Left lung (tissue), 14 donors: ENCODE data around the gene SPON1. TPM values are rescaled to one million over a fixed set of nuclear protein-coding genes. Genes with fewer than 3 reads are reported as not detected.
A peak's percentile ranks its signal among the peaks of the same experiment; 100 is the strongest.

Experiments
- ATAC-seq: fragments of 200-7000 bp; cut with Tn5 transposase; one replicate; pipeline ENCODE4 v1.9.1; 2020; ENCODE audit warnings: moderate library complexity
- DNase-seq, 4 donors: peaks; one replicate each; pipeline ENCODE4 v3.0.0-alpha.2; 2013 to 2020
- H3K27ac ChIP-seq, 2 donors: fragments of 200-600 bp; sonication (generic) in 1 of 2; one replicate each; pipeline versions ENCODE4 v1.5.0 to v1.8.0; 2020 to 2021
- H3K27me3 ChIP-seq, 2 donors: fragments of 200-600 bp; sonication (generic) in 1 of 2; one replicate each; pipeline versions ENCODE4 v1.5.0 to v1.8.0; 2020 to 2021
- H3K36me3 ChIP-seq, 2 donors: fragments of 200-600 bp; sonication (generic) in 1 of 2; one replicate each; pipeline versions ENCODE4 v1.5.0 to v1.8.0; 2020 to 2021
- H3K4me1 ChIP-seq, 2 donors: fragments of 200-600 bp; one replicate each; pipeline ENCODE4 v1.8.0; 2021
- H3K4me3 ChIP-seq, 2 donors: fragments of 200-600 bp; sonication (generic) in 1 of 2; one replicate each; pipeline versions ENCODE4 v1.5.0 to v1.8.0; 2020 to 2021; ENCODE audit warnings: mild to moderate bottlenecking in 1 of 2
- H3K9me3 ChIP-seq, 2 donors: fragments of 200-600 bp; sonication (generic) in 1 of 2; one replicate each; pipeline versions ENCODE4 v1.5.0 to v1.8.0; 2020 to 2021
- CTCF ChIP-seq, 2 donors: fragments of 200-600 bp; sonication (generic) in 1 of 2; IDR thresholded peaks; one replicate each; pipeline versions ENCODE4 v1.5.0 to v1.8.0; 2021; ENCODE audit warnings: antibody characterized with exemption in 2 of 2
- intact Hi-C, 2 donors: fragments of 100-400 bp; cut with DNase I; formaldehyde crosslinking; loops; one replicate each; pipeline versions ENCODE4 v1.11.2 to v1.14.2; 2022
- long read RNA-seq, 12 donors: library from polyadenylated mRNA in 2 of 12; unstranded in 2 of 12; transcript quantifications; one replicate each; pipeline ENCODE4 v2.0.0 and lab custom pipeline, GENCODE V29; 2019 to 2026
- polyA plus RNA-seq, 6 donors: library from polyadenylated mRNA; unstranded; fragments of 120-200 nt; gene quantifications; one replicate each; pipeline ENCODE4 v1.2.1, GENCODE V29; 2013; ENCODE audit not compliant: insufficient read length in 6 of 6
- total RNA-seq, 2 donors: library from RNA; stranded (reverse); fragmentation: NEBNext Ultra II Directional; extraction: Animal tissue kit (Norgen Biotek cat#: 25700); gene quantifications; one replicate each; pipeline ENCODE4 v1.2.1, GENCODE V29; 2021
- donor health status: DM: no; HTN: yes; CAD: no.
- donor health status: DM: no; HTN: no; CAD: no.

Gene SPON1
- total RNA-seq (100 to 1,000 TPM in 1 of 2 donors, 10 to 100 TPM in 1; 83.2 to 136 TPM), polyA plus RNA-seq (100 to 1,000 TPM in 2 of 6 donors, 10 to 100 TPM in 4; 94.1 to 113 (median 97.4) TPM)
- long read RNA-seq, donor 1, full-length matches to known transcripts: 14 of 31 reads
- long read RNA-seq, donor 1, partial matches to known transcripts: 17 of 31 reads
- long read RNA-seq, donor 1, other reads (novel, unspliced or antisense): 0 of 31 reads
- long read RNA-seq, donor 2, full-length matches to known transcripts: 20 of 61 reads
- long read RNA-seq, donor 2, partial matches to known transcripts: 41 of 61 reads
- long read RNA-seq, donor 2, other reads (novel, unspliced or antisense): 0 of 61 reads
- long read RNA-seq, donor 3, full-length matches to known transcripts: 12 of 12 reads
- long read RNA-seq, donor 3, partial matches to known transcripts: 0 of 12 reads
- long read RNA-seq, donor 3, other reads (novel, unspliced or antisense): 0 of 12 reads
- long read RNA-seq, donor 4, full-length matches to known transcripts: 5 of 13 reads
- long read RNA-seq, donor 4, partial matches to known transcripts: 4 of 13 reads
- long read RNA-seq, donor 4, other reads (novel, unspliced or antisense): 4 of 13 reads
- long read RNA-seq, donor 5, full-length matches to known transcripts: 12 of 43 reads
- long read RNA-seq, donor 5, partial matches to known transcripts: 31 of 43 reads
- long read RNA-seq, donor 5, other reads (novel, unspliced or antisense): 0 of 43 reads
- long read RNA-seq, donor 6, full-length matches to known transcripts: 13 of 13 reads
- long read RNA-seq, donor 6, partial matches to known transcripts: 0 of 13 reads
- long read RNA-seq, donor 6, other reads (novel, unspliced or antisense): 0 of 13 reads
- long read RNA-seq, donor 7, full-length matches to known transcripts: 14 of 14 reads
- long read RNA-seq, donor 7, partial matches to known transcripts: 0 of 14 reads
- long read RNA-seq, donor 7, other reads (novel, unspliced or antisense): 0 of 14 reads
- long read RNA-seq, donor 8, full-length matches to known transcripts: 14 of 59 reads
- long read RNA-seq, donor 8, partial matches to known transcripts: 45 of 59 reads
- long read RNA-seq, donor 8, other reads (novel, unspliced or antisense): 0 of 59 reads
- long read RNA-seq, donor 9: 0 reads
- long read RNA-seq, donor 10, full-length matches to known transcripts: 2 of 7 reads
- long read RNA-seq, donor 10, partial matches to known transcripts: 2 of 7 reads
- long read RNA-seq, donor 10, other reads (novel, unspliced or antisense): 3 of 7 reads
- long read RNA-seq, donor 11, full-length matches to known transcripts: 38 of 45 reads
- long read RNA-seq, donor 11, partial matches to known transcripts: 7 of 45 reads
- long read RNA-seq, donor 11, other reads (novel, unspliced or antisense): 0 of 45 reads
- long read RNA-seq, donor 12, full-length matches to known transcripts: 15 of 32 reads
- long read RNA-seq, donor 12, partial matches to known transcripts: 17 of 32 reads
- long read RNA-seq, donor 12, other reads (novel, unspliced or antisense): 0 of 32 reads

GRCh38 chr11:13962562-13963168 lies at the start of gene SPON1:
TSS of gene SPON1 (plus strand) at chr11:13962723. CDS start at chr11:13962905, 182 bp downstream.
- peak; percentile 71 for ATAC-seq
- no peaks in the 10 kb centered on the region for H3K9me3 ChIP-seq
- H3K27ac ChIP-seq: peak within 1 kb of the TSS; percentile 49 to 84
- H3K36me3 ChIP-seq: no peaks in the 10 kb centered on the region
- DNase-seq: peak; percentile 55 to 89 (median 82)
- TF ChIP-seq CTCF (IDR thresholded peaks at IDR 0.05): no peak
- intact Hi-C loops: no loop called here
- peaks cover 0 to 14% of the 10 kb centered on the region in 2 donors for H3K4me1 ChIP-seq
- H3K4me3 ChIP-seq: peak within 1 kb of the TSS; percentile 36 to 37
- H3K27me3 ChIP-seq: peaks cover 33 to 94% of the 10 kb centered on the region in 2 donors

GRCh38 chr11:13917264-13917663 lies 45.3 kb upstream of the SPON1 start:
- intact Hi-C loops: no loop called here
- TF ChIP-seq CTCF (IDR thresholded peaks at IDR 0.05): no peak
- no peak for ATAC-seq

GRCh38 chr11:13917904-13918303 lies 44.6 kb upstream of the SPON1 start:
- H3K36me3 ChIP-seq: no peaks in the 10 kb centered on the region
- intact Hi-C loops: no loop called here
- TF ChIP-seq CTCF (IDR thresholded peaks at IDR 0.05): no peak
- DNase-seq (no peak), ATAC-seq (no peak)
- no peak overlapping the region for H3K4me3 ChIP-seq
- H3K9me3 ChIP-seq: no peaks in the 10 kb centered on the region
- H3K27me3 ChIP-seq: no peaks in the 10 kb centered on the region
- no peak overlapping the region for H3K27ac ChIP-seq
- no peaks in the 10 kb centered on the region for H3K4me1 ChIP-seq

More at GRCh38 chr11:13917264-13917663, 45.3 kb upstream of the SPON1 start:
- DNase-seq: no peak
- Histone ChIP-seq H3K27me3 (no peaks in the 10 kb centered on the region), H3K27ac (no peak overlapping the region), H3K4me1 (no peaks in the 10 kb centered on the region), H3K4me3 (no peak overlapping the region), H3K36me3 (no peaks in the 10 kb centered on the region), H3K9me3 (no peaks in the 10 kb centered on the region)

- Histone ChIP-seq H3K4me3 (no peak overlapping the region), H3K36me3 (no peaks in the 10 kb centered on the region), H3K4me1 (peaks cover 3 to 9% of the 10 kb centered on the region in 2 donors), H3K27me3 (no peaks in the 10 kb centered on the region), H3K9me3 (no peaks in the 10 kb centered on the region), H3K27ac (no peak overlapping the region)
- ATAC-seq (no peak), DNase-seq (peak in 2 of 4 donors; percentile 93)
- intact Hi-C loops: no loop called here
- TF ChIP-seq CTCF (IDR thresholded peaks at IDR 0.05): no peak
Observed at GRCh38 chr11:13920756-13921155, 41.8 kb upstream of the SPON1 start.
